NCI-H1417 treated with DMSO at 0.1 percent for 48 hours (cell line): Measurements from ENCODE around the gene CCDC88C.
A peak's percentile ranks its signal among the peaks of the same experiment; 100 is the strongest.

Source experiments
- DNase-seq: peaks from one replicate; lab custom pipeline; 2025; lab: John Stamatoyannopoulos, UW

The CCDC88C gene

GRCh38 chr14:91363776-91364523 lies 53.7 kb downstream of the CCDC88C start:
- no peak for DNase-seq

- DNase-seq = no peak
Measured at GRCh38 chr14:91361233-91361811, 56.3 kb downstream of the CCDC88C start.

GRCh38 chr14:91360490-91361232 lies 57.0 kb downstream of the CCDC88C start:
- no peak for DNase-seq

GRCh38 chr14:91358654-91359220 lies 58.9 kb downstream of the CCDC88C start:
- DNase-seq = no peak

GRCh38 chr14:91358025-91358319 lies 59.6 kb downstream of the CCDC88C start:
- no peak for DNase-seq

GRCh38 chr14:91357272-91358024 lies 60.2 kb downstream of the CCDC88C start:
- no peak for DNase-seq

GRCh38 chr14:91356181-91356763 lies 61.3 kb downstream of the CCDC88C start:
- DNase-seq = no peak

- peak; percentile 49 for DNase-seq
Measured at GRCh38 chr14:91354979-91355685, 62.5 kb downstream of the CCDC88C start.

- no peak for DNase-seq
Measured at GRCh38 chr14:91354221-91354916, 63.3 kb downstream of the CCDC88C start.

GRCh38 chr14:91352728-91353692 lies 64.6 kb downstream of the CCDC88C start:
- no peak for DNase-seq

- no peak for DNase-seq
Measured at GRCh38 chr14:91352053-91352452, 65.6 kb downstream of the CCDC88C start.

GRCh38 chr14:91351512-91351862 lies 66.1 kb downstream of the CCDC88C start:
- DNase-seq = no peak

- no peak for DNase-seq
Measured at GRCh38 chr14:91350813-91351511, 66.7 kb downstream of the CCDC88C start.

- no peak for DNase-seq
Measured at GRCh38 chr14:91350483-91350812, 67.2 kb downstream of the CCDC88C start.

GRCh38 chr14:91349481-91350074 lies 68.0 kb downstream of the CCDC88C start:
- no peak for DNase-seq

- DNase-seq = no peak
Measured at GRCh38 chr14:91348845-91349465, 68.7 kb downstream of the CCDC88C start.

- DNase-seq = no peak
Measured at GRCh38 chr14:91346838-91347173, 70.8 kb downstream of the CCDC88C start.

- DNase-seq = no peak
Measured at GRCh38 chr14:91344096-91344495, 73.5 kb downstream of the CCDC88C start.
